Activated gamma-delta T cell treated with anti-CD3 and anti-CD28 coated beads, Interleukin-2, amount 50 U/mL, for 16 hours (primary cell): ENCODE results near the gene EPYC.

Experiments used
- DNase-seq: peaks from one replicate; pipeline ENCODE4 v3.0.0-alpha.2; 2020; ENCODE audit warnings: low read depth

The EPYC gene

GRCh38 chr12:90958347-90958746 is 46.4 kb downstream of the EPYC start:
- DNase-seq, result no peak

- DNase-seq, result no peak
Observed at GRCh38 chr12:90954921-90955320, 49.9 kb downstream of the EPYC start, which contains the start of gene CCER1. CCER1 (minus strand) TSS chr12:90955176; CDS start chr12:90954742, 434 bp downstream.

DNA sequence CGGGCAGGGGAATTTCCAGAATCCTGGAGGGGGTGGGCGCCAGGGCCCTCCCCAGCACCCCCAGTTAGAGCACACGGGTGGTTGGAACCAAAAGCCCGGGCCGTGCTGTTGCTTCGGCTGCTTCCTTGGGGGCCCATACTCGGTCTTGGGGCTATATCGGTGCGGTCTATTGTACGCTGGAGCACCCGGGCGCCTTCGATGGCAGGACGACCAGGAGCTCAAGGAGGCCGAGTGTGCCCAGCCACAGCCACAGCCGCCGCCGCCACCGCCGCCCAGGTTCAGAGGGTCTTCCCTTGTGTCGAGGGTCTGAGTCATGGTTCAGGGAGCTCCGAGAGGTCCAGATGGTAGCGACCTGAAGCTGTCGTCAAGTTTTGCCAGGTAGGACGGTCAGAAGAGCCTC is 50.3 kb downstream of the EPYC start:
- no peak for DNase-seq

- DNase-seq, result no peak
Observed at GRCh38 chr12:90953956-90954421, 50.8 kb downstream of the EPYC start.

GRCh38 chr12:90951432-90952105 is 53.2 kb downstream of the EPYC start:
- no peak for DNase-seq

DNA sequence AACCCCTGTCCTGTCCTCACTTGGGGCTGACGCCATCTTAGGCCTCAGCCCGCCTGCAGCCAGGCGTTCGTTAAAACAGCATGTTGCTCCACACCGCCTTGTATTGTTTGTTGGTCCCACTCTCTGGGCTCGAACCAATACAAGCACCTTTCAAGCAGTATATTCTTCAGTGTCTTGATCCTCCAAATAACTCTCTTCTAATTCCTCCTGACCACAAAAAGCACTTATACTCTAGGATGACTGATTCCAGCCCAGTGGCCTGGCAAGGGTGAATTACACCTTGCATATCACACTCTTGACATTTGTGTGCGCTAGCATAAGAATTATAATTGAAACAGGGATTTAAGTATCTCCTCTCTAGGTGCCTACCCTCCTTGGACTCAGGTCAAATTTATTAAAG is 56.9 kb downstream of the EPYC start:
- DNase-seq, result no peak

GRCh38 chr12:90945070-90945649 is 59.6 kb downstream of the EPYC start:
- no peak for DNase-seq

DNA sequence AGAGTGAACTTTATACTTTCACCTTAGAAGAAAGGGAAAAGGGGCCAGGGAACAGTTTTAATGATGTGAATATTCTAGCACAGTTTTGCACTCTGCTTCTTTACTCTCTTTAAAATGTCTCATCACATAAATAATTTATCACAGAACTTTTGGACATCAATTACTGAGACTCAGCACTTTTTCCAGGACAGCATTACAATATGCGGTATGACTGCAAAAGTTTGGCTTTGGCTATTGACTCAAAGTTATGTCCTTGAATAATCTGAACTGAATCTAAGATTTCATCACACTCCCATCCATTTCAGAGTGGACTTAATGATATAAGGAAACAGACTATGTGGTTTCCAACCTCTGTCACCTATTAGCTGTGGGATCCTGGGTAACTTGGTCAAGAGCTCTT is 61.5 kb downstream of the EPYC start:
- DNase-seq, result no peak

GRCh38 chr12:90940872-90941499 is 63.8 kb downstream of the EPYC start:
- DNase-seq, result no peak

- no peak for DNase-seq
Observed at GRCh38 chr12:90939382-90939781, 65.4 kb downstream of the EPYC start.

- no peak for DNase-seq
Observed at GRCh38 chr12:90938451-90938850, 66.3 kb downstream of the EPYC start.

DNA sequence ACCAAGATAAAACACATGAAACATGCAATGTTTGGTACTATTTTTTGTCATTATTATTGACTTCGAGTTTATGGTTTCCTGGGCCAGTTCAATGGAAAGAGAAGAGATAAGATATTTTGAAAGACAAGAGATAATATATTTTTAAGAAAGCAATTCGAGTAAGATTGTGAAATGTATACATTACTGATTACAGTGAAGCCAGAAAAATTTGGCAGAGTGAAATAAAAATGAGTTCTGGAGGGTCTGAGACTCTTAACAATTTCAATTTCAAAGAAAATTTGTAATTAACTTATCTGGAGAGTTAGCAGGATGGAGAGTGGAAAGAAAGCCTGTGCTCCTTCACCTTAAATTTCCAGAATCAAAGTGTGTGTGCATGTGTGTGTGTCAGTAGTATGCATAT is 67.1 kb downstream of the EPYC start:
- no peak for DNase-seq

- no peak for DNase-seq
Observed at GRCh38 chr12:90936230-90937005, 68.4 kb downstream of the EPYC start.

GRCh38 chr12:90925562-90925961 is 79.2 kb downstream of the EPYC start:
- DNase-seq, result no peak

DNA sequence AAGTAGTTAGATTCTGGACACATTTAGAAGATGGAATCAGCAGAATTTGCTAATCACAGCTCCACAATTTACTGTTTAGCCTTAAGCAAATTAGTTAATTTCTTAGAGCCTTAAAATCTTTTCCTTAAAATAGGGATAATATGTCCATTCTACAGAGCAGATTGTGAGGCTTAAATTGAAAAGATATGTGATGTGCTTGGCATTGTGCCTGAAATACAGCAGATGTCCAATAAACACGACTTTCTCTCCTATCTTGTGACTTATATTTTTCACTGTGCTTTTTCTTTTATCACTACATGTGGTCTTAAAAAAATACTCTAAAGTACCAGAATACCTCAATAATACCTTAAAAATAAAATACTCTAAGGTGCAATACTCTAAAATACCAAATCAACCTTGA is 80.4 kb downstream of the EPYC start:
- no peak for DNase-seq

- no peak for DNase-seq
Observed at GRCh38 chr12:90922145-90922627, 82.6 kb downstream of the EPYC start.

DNA sequence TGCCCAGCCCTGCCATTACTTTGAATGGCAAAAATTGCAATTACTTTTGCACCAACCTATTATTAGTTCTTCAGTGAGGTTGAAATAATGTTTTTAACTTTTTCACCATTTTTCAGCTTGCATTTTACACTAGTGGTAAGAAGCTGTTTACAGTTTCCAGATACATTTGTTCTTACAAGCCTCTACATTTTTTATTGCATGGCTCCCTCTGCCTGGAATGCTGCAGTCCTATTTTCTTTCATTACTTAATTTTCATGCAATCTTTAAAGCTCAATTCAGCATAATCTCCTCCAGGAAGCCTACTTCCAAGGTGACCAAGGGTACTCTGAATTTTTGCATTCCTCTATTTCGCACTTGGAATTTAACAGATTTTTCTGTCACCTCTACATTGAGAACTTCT is 83.2 kb downstream of the EPYC start:
- DNase-seq, result no peak

DNA sequence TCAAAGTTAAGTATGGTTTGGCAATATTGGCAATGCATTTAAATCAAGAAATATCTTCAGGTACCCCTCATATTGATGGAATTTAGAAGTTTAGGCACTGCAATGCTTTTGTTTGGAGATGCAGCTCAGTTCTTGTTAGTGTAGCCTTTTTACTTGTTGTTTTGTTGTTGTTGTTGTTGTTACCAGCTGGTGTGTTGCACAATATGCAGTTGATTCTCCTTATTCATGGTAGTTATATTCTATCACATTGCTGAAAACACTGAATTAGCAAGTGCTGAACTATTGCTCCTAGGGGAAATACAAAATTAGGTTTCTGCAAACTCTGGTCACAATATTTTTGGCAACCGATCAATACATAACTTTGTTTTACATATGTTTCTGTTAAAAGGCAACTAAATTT is 84.5 kb downstream of the EPYC start:
- DNase-seq, result no peak

DNA sequence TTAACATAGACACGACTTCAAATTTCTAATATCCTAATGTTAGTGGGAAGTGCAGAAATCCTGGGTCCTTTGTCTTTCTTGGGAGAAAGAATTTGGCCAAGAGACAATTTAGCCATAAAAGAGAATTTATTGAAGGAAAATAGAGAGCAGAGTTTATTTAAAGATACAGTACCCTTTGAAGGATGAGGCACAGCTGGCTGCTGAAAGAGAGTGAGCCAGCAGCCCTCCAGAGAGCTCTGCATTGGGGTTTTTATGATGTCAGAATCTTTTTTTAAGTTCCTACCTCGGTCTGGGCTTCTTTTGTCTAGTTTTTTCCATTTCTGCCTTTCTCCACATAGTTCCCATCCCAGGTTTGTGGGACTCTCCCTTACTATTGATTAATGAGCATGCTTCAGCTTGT is 87.3 kb downstream of the EPYC start:
- DNase-seq, result no peak

DNA sequence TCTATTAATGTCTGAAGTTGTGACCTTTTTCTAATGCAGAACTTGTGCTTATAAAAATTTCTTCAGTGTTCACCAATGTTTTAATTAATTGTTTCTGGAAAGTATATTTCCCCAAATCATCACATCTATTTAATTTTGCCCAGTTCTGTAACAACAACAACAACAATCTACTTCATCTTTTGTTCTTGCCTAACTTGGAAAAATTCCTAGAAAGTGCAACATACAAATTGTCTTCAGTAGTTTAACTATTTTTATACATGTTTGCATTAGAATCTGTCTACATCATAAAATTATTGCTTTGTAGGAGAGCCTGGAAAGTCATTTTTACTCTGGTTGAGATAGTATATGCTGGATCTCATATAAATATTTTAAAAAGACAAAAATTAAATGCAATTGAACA is 88.3 kb downstream of the EPYC start:
- no peak for DNase-seq

GRCh38 chr12:90915353-90915752 is 89.4 kb downstream of the EPYC start:
- DNase-seq, result no peak
